Measurements from ENCODE around the gene MARCHF3.

MARCHF3 gene, protein sequence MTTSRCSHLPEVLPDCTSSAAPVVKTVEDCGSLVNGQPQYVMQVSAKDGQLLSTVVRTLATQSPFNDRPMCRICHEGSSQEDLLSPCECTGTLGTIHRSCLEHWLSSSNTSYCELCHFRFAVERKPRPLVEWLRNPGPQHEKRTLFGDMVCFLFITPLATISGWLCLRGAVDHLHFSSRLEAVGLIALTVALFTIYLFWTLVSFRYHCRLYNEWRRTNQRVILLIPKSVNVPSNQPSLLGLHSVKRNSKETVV

DNA sequence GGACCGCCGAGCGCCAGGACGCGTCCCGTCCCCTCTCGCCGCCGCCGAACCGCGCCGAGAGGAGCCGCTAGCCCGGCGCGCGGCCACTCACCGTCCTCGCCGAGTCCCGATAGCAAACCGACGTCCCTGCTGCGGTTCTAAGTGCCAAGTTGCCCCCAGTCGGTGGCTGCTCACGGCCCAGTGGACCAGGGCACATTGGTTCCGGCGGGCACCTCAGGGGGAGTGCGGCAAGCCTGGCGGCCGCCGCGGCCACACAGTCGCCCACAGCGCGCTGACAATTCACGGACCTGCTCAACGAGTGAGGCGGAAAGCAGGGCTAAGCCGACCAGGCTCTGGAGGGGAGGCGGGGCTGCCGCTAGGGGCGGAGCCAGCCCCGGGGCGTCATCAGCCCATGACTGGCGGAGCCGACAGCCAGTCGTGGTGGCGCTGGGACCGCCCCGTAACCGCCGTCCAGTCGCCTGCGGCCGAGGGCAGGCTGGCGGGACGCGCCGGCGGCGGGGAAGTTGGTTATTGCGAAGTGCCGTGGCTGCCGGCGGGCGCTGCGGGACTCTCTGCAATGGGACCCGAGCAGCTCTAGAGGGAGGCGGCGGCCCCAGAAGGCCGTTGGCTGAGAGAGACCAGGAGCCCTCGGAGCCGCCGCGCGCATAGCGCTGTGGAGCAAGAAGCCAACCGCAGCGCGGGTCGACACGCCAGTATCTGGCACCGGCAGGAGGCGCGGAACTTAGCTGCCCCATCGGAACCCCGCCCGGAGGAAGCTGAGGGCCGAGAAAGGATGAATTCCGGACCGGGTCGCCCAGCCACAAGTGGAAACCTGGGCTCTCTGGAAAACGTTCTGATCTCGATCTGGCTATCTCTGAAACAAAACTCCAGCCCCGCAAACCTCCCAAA, at the start of gene MARCHF3:
Gene MARCHF3 (minus strand): TSS at position 300 of the 888 bp plus-strand sequence. CDS start 112,387 bp downstream, outside the sequence.
- H3K4me3 ChIP-seq (ENCODE audit: low read depth, low read length) = peak within 1 kb of the TSS; percentile 73
- peak; percentile 84 for DNase-seq (ENCODE audit: low read depth)

DNA sequence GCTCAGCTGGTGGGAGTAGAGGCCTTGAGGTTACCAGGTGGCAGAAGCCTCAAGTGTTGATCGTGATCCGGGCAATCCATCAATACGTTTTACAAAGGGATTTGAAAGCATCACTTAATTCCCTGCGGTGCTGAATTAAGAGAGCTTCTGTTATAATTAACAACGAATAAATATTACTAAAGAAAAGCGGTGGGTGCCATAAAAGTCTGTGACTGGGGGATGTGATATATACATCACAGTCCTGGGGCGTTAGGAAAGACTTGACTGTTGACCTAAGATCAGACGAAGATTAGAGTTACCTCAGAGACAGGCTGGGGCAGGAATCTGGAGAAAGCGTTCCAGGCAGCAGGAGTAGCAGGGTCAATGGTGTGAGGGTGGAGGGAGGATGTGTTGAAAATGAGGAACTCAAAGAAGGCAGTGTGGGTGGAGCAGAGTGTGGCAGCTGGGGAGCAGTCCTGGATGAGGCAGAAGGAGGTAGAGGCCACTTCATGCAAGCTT, 49.7 kb upstream of the MARCHF3 start:
- H3K4me3 ChIP-seq (ENCODE audit: low read depth, low read length) = no peak overlapping the region
- no peak for DNase-seq (ENCODE audit: low read depth)

DNA sequence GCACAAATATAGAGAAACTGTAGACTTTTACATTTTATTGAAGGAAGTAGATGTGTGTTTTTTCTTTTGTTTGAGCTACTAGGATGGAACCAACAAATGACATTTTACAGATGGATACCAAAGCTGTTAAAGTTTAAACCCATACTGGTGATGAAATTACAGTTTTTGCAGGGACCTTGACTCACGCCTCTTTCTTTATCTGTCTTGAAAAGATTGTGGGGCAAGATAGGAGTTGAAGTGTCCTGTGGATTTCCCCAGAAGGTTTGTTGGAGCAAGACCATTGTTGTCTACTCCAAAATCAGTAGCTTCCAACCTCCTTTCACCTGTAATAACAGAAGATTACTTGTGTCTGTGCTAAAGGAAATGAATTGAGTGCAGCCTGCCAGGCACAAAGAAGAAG, 47.0 kb upstream of the MARCHF3 start:
- no peak for DNase-seq (ENCODE audit: low read depth)
- H3K4me3 ChIP-seq (ENCODE audit: low read depth, low read length) = no peak overlapping the region

DNA sequence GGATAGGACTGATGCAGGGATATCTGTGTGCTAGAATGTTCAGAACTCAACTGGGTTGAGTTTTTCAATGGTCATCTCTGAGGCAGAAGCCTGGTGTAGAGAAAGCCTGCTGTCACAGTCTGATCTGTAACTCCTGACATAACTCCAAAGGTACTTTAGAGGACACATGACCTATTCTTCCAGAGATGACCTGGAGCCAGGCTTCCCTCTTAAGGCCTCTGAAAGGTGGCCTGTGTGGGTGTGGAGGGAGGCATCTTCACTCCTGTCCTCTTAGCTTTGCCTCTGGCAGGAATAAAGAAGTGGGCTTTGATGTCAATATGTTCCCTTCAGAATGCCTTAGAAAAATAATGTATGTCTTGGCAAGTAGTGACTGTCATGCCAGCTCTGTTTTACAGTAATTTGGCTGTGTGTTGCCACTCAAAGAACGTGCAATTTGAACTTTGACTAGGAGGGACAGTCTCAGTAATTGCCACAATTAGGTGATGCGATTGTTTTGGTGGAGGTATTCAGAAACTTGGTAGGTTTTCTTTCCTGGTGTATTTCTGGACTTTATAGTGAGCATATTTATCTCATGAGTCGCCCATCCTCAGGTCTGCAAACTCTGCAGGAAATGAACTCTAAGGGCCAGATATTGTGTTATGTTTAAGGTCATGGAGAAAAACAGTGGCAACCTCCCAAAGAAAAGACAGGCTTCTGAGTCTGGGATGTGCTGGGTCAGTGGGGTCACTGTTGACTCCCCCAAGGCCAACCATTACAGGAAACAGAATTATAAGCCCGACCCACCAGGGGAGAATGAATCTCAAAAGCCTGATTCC, 46.2 kb upstream of the MARCHF3 start:
- no peak overlapping the region for H3K4me3 ChIP-seq (ENCODE audit: low read depth, low read length)
- DNase-seq (ENCODE audit: low read depth) = peak; percentile 58

DNA sequence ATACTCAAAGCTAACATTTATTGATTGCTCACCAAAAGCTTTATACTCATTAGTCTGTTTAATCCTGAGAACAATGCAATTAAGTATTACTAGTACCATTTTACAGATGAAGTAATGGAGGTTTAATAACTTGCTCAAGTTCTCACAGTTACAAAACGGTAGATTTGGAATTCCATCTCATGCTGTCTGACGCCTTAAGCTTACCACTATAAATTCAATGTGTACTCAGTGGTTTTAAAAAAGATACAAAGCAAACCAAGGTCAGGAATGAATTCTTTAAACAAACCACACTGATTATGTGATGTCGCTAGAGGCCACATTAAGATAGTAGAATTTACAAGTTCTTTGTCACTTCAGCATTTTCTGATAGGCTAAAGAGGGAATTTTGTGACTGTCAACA, 44.1 kb upstream of the MARCHF3 start:
- H3K4me3 ChIP-seq (ENCODE audit: low read depth, low read length) = no peak overlapping the region
- no peak for DNase-seq (ENCODE audit: low read depth)

GRCh38 chr5:127072861-127073846, 42.8 kb upstream of the MARCHF3 start, which contains the start of gene C5orf63:
Gene C5orf63 (minus strand): TSS chr5:127073502. CDS start chr5:127058995, 14,507 bp downstream.
- H3K4me3 ChIP-seq (ENCODE audit: low read depth, low read length) = peak within 1 kb of the TSS; percentile 50
- DNase-seq (ENCODE audit: low read depth) = no peak

- DNase-seq (ENCODE audit: low read depth) = no peak
- H3K4me3 ChIP-seq (ENCODE audit: low read depth, low read length) = no peak overlapping the region
Measured at GRCh38 chr5:127070243-127070642, 39.9 kb upstream of the MARCHF3 start.

DNA sequence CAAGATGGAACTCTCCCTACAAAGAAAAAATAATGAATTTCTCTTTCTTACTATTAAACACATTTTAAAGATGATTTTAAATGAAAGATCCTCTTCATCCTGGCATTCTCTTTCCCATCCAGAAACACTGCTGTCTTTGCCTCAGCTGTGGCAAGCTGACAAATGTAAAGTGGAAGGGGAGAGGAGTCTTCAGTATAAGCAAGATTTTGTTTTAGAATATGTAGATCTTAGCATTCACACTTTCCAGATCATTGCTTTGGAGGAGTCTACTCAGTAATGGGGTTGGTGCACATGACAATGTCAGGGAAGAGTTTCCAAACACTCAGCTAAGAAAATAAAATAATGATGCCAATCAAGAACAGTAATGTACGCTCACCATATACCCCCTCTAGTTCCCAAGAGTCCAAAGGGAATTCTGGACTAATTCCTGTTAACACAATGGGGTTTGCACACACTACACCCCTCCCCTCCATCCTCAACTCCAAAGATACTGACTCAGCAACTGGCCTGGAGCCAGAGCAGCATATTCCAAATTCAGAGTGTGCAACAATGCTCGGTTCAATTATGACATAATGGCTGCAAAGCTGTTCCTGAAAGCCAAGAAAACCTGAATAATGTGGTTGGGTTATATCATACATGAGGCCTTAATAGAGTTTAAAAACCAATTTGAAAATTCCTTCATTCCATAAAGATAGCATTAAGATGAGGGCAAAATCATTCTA, 38.3 kb upstream of the MARCHF3 start:
- no peak overlapping the region for H3K4me3 ChIP-seq (ENCODE audit: low read depth, low read length)
- peak; percentile 84 for DNase-seq (ENCODE audit: low read depth)

DNA sequence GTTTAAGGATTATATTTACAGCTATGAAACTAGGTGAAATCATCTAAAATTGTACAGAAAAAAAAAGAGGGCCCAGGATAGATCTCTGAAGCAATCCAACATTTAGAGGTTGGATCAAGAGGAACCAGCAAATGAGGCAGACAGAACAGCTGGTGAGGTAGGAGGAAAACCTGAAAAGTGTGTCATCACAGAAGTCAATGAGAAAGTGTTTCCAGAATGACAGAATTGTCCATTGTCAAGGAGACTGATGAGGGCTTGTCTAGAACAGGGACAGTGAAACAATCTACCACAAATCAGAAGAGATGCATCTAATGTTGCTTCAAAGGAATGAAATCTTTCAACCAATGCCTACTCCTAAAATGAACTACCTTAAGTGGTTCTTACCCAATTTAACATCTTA, 36.4 kb upstream of the MARCHF3 start:
- DNase-seq (ENCODE audit: low read depth) = no peak
- H3K4me3 ChIP-seq (ENCODE audit: low read depth, low read length) = no peak overlapping the region

DNA sequence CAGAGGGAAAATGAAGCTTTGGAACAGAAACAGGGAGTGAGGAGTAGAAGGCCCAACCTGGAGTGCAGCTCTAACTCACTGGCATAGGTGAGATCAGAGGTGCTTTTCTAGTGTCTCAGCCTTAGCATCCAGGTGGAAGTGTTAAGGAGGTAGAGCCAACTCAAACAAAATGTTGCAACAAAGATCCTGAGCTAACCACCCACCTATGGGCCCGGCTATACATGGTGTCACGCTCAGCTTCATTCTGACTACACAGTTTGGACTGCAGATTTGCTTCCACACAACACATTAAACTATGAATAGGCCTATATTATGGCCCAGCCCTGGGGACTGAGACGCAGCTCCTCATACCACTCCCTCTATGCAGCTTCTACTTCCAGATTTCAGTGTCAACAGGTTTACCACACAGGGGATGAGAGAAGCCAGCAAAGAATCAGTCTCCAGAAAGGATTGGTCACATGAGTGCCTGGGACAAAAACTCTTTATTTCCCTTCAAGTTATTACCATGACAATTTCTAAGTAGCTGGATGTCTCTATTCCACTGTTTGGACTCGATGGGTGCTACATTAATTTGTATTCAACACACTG, 34.0 kb upstream of the MARCHF3 start:
- H3K4me3 ChIP-seq (ENCODE audit: low read depth, low read length) = no peak overlapping the region
- DNase-seq (ENCODE audit: low read depth) = no peak

- no peak for DNase-seq (ENCODE audit: low read depth)
- no peak overlapping the region for H3K4me3 ChIP-seq (ENCODE audit: low read depth, low read length)
Measured at GRCh38 chr5:127063257-127063913, 33.0 kb upstream of the MARCHF3 start.

DNA sequence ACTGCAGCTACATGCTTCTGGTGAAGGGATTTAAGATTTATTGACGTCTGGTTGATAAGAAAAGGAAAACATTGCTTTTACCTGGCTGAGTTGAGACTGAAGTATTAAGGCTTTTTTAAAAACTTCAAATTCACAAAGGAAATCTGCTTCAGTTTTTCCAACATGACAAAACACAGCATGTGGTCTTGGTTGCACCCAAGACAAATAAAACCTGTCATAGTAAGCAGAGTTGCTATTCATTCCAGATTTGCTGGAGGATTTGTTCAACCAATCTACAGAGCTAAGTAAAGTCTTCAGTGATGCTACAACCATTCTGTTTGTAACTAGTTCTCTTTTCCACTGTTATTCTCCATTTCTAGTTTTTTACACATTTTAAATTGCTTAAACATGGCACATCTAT, 31.6 kb upstream of the MARCHF3 start:
- no peak overlapping the region for H3K4me3 ChIP-seq (ENCODE audit: low read depth, low read length)
- no peak for DNase-seq (ENCODE audit: low read depth)

- no peak for DNase-seq (ENCODE audit: low read depth)
- no peak overlapping the region for H3K4me3 ChIP-seq (ENCODE audit: low read depth, low read length)
Measured at GRCh38 chr5:127061537-127061936, 31.2 kb upstream of the MARCHF3 start.

DNA sequence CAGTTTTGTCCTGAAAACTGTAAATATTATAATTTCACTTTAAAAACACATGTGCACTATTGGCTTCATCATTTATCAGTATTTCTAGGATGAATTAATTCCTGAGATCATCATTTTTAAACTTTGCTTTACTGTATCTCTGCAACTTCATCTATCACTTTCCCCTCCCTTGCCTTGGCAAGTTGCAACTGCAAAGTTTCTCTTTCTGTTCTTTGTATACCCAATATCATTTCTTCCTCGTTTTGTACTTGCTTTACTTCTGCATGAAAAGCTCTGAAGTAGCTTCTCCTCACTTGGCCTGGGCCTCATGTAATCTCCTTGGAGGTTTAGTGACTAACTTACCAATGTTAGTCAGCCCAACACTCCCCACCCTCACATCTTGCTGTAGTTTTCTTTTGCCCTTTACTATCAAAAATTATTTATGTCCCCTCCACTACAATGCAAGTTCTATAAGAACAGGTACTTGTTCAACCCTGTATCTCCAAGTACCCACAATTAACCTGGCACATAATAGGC, 30.2 kb upstream of the MARCHF3 start:
- DNase-seq (ENCODE audit: low read depth) = no peak
- H3K4me3 ChIP-seq (ENCODE audit: low read depth, low read length) = no peak overlapping the region

DNA sequence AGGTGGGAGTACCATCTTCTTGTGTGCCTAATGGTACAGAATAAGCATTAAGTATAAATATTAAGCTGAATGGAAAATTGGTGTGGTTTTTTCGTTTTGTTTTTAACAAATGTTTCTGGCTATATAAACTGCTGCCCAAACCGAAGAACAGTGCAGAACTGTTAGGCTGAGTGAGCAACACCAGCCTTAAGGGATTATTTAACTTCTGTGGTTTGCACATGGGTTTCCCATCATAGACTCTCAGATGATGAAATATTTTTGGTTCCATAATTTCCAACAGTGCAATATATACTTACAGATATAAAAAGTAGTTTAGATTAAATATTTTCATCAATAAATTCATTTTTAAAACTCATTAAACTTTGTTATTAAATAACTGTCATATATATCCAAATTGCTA, 26.5 kb upstream of the MARCHF3 start:
- no peak for DNase-seq (ENCODE audit: low read depth)
- H3K4me3 ChIP-seq (ENCODE audit: low read depth, low read length) = no peak overlapping the region

DNA sequence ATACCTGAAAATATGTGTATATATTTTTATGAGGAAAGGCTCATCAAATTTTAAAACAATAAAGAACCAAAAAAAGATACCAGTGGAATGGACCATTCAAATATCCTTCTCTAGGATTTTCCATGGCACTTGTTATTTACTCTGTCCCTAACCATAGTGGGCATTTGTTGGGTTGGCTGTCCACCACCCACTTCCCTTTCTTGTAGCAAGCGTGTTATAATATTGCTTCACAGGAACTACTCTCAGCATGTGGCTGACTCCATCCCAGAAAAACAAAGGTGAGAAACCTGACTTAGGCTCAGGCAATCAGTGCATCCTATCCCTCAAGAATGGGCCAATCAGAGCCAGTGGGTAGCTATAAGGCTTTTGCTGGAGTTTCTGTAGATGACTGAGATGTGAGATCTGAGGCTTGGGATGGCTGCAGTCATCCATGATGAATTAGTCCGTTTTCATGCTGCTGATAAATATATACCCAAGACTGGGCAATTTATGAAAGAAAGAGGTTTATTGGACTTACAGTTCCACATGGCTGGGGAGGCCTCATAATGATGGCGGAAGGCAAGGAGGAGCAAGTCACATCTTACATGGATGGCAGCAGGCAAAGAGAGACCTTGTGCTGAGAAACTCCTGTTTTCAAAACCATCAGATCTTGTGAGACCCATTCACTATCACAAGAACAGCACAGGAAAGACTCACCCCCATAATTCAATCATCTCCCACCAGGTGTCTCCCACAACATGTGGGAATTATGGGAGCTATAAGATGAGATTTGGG, 25.7 kb upstream of the MARCHF3 start:
- no peak overlapping the region for H3K4me3 ChIP-seq (ENCODE audit: low read depth, low read length)
- no peak for DNase-seq (ENCODE audit: low read depth)
